Suprapubic skin (tissue), 4 donors: ENCODE measurements around the gene PCSK5. TPM values are rescaled to one million over a fixed set of nuclear protein-coding genes. Genes with fewer than 3 reads are reported as not detected.

ENCODE experiments used
- DNase-seq, 2 donors: peaks; one replicate each; pipeline ENCODE4 v3.0.0-alpha.2; 2019; ENCODE audit warnings: low spot score in 2 of 2
- H3K27ac ChIP-seq: fragments of 200-600 bp; sonication (generic); one replicate; pipeline ENCODE4 v1.5.1; 2019
- H3K27me3 ChIP-seq: fragments of 200-600 bp; sonication (generic); one replicate; pipeline ENCODE4 v1.5.1; 2019
- H3K36me3 ChIP-seq: fragments of 200-600 bp; sonication (generic); one replicate; pipeline ENCODE4 v1.5.1; 2019
- H3K4me1 ChIP-seq: fragments of 200-600 bp; sonication (generic); one replicate; pipeline ENCODE4 v1.5.1; 2019
- H3K4me3 ChIP-seq: fragments of 200-600 bp; sonication (generic); one replicate; pipeline ENCODE4 v1.5.1; 2019; ENCODE audit warnings: mild to moderate bottlenecking
- H3K9me3 ChIP-seq: fragments of 200-600 bp; sonication (generic); one replicate; pipeline ENCODE4 v1.5.1; 2019
- CTCF ChIP-seq, 2 donors: fragments of 200-600 bp in 1 of 2; fragments of 450-650 bp in 1 of 2; sonication (generic) in 1 of 2; IDR thresholded peaks; one replicate each; pipeline ENCODE4 v1.5.1; 2016 to 2019; ENCODE audit warnings: antibody characterized with exemption in 2 of 2, mild to moderate bottlenecking in 1 of 2, moderate library complexity in 1 of 2
- EP300 ChIP-seq: sonication (generic); formaldehyde crosslinking; IDR thresholded peaks from one replicate; pipeline ENCODE4 v1.6.1; 2017; ENCODE audit warnings: antibody characterized with exemption
- POLR2A ChIP-seq, 2 donors: fragments of 450-650 bp; IDR thresholded peaks; one replicate each; pipeline ENCODE4 v1.6.1; 2017; ENCODE audit warnings: antibody characterized with exemption in 2 of 2, mild to moderate bottlenecking in 2 of 2, moderate library complexity in 2 of 2
- POLR2AphosphoS5 ChIP-seq, 3 donors: sonication (generic); formaldehyde crosslinking; IDR thresholded peaks; one replicate each; pipeline ENCODE4 v1.6.1; 2017; ENCODE audit warnings: antibody characterized with exemption in 3 of 3
- WGBS: methylation state at CpG from one replicate; pipeline ENCODE4 v1.1.5; 2018; 5-methylcytosine and 5-hydroxymethylcytosine counted together
- total RNA-seq, 4 donors: library from RNA; depleted of rRNA; stranded (reverse); fragments of >200 nt; gene quantifications; one replicate each; pipeline ENCODE4 v1.1.0, GENCODE V29; 2016

Gene PCSK5
- total RNA-seq, 4 donors from 2014 or later = 5.2 to 10.8 (median 7.3) TPM

DNA sequence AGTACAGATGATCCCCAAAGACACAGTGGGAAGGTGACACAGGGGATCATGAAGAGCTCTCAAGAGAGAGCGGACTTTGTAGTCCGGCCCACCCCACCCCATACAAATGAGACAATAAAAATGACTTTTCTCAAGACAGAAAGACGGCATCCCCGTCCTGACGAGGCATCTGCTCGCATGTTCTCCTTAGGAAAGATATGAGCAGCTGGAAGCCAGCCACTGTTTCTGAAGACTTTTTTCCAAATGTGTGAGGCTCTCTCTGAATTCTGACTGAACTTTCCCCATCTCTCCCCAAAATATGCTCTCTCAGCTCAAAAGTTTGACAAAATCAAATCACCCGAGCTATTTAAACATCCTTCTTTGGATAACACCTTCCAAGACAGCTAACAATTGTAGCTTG, 398.6 kb downstream of the PCSK5 start:
- Histone ChIP-seq H3K9me3 (no peaks in the 10 kb centered on the region), H3K4me3 (no peak overlapping the region), H3K4me1 (no peaks in the 10 kb centered on the region), H3K27ac (no peak overlapping the region), H3K36me3 (no peaks in the 10 kb centered on the region), H3K27me3 (no peaks in the 10 kb centered on the region)
- no peak for DNase-seq
- WGBS = 86% methylated on average over 7 of the region's 7 CpGs
- no peak for TF ChIP-seq POLR2A (IDR thresholded peaks at IDR 0.05)

GRCh38 chr9:76289703-76290102, 399.2 kb downstream of the PCSK5 start:
- no peak overlapping the region for H3K27ac ChIP-seq
- no peak overlapping the region for H3K4me3 ChIP-seq
- no peaks in the 10 kb centered on the region for H3K4me1 ChIP-seq
- H3K36me3 ChIP-seq = no peaks in the 10 kb centered on the region
- no peak for DNase-seq
- no peaks in the 10 kb centered on the region for H3K27me3 ChIP-seq
- TF ChIP-seq CTCF (IDR thresholded peaks at IDR 0.05) (no peak), EP300 (no peak), POLR2A (IDR thresholded peaks at IDR 0.05) (no peak), POLR2AphosphoS5 (IDR thresholded peaks at IDR 0.05) (no peak)
- H3K9me3 ChIP-seq = no peaks in the 10 kb centered on the region

- TF ChIP-seq POLR2A (IDR thresholded peaks at IDR 0.05) = no peak
- no peak for TF ChIP-seq CTCF (IDR thresholded peaks at IDR 0.05)
- no peak for TF ChIP-seq POLR2AphosphoS5 (IDR thresholded peaks at IDR 0.05)
- TF ChIP-seq EP300 = no peak
- Histone ChIP-seq H3K36me3 (no peaks in the 10 kb centered on the region), H3K4me1 (no peaks in the 10 kb centered on the region), H3K4me3 (no peak overlapping the region), H3K27ac (no peak overlapping the region), H3K9me3 (no peaks in the 10 kb centered on the region), H3K27me3 (no peaks in the 10 kb centered on the region)
- DNase-seq = no peak
- WGBS = 95% methylated on average over 2 of the region's 2 CpGs
Observed at GRCh38 chr9:76290555-76290954, 400.1 kb downstream of the PCSK5 start.

GRCh38 chr9:76292246-76292645, 401.8 kb downstream of the PCSK5 start:
- TF ChIP-seq EP300 = no peak
- no peak for TF ChIP-seq POLR2AphosphoS5 (IDR thresholded peaks at IDR 0.05)
- no peak for TF ChIP-seq POLR2A (IDR thresholded peaks at IDR 0.05)
- TF ChIP-seq CTCF (IDR thresholded peaks at IDR 0.05) = no peak
- no peak for DNase-seq
- Histone ChIP-seq H3K9me3 (no peaks in the 10 kb centered on the region), H3K27ac (no peak overlapping the region), H3K36me3 (no peaks in the 10 kb centered on the region), H3K4me3 (no peak overlapping the region), H3K4me1 (peaks cover 4% of the 10 kb centered on the region), H3K27me3 (no peaks in the 10 kb centered on the region)
- WGBS = 75% methylated on average over 7 of the region's 7 CpGs

GRCh38 chr9:76292658-76293057, 402.2 kb downstream of the PCSK5 start:
- H3K9me3 ChIP-seq = no peaks in the 10 kb centered on the region
- no peak for DNase-seq
- WGBS = 85% methylated on average over 5 of the region's 5 CpGs
- TF ChIP-seq EP300 = no peak
- no peak for TF ChIP-seq POLR2A (IDR thresholded peaks at IDR 0.05)
- no peak for TF ChIP-seq CTCF (IDR thresholded peaks at IDR 0.05)
- no peak for TF ChIP-seq POLR2AphosphoS5 (IDR thresholded peaks at IDR 0.05)
- peaks cover 8% of the 10 kb centered on the region for H3K4me1 ChIP-seq
- H3K4me3 ChIP-seq = no peak overlapping the region
- H3K36me3 ChIP-seq = no peaks in the 10 kb centered on the region
- no peaks in the 10 kb centered on the region for H3K27me3 ChIP-seq
- H3K27ac ChIP-seq = no peak overlapping the region

GRCh38 chr9:76294301-76294700, 403.8 kb downstream of the PCSK5 start:
- Histone ChIP-seq H3K36me3 (no peaks in the 10 kb centered on the region), H3K27me3 (no peaks in the 10 kb centered on the region), H3K27ac (no peak overlapping the region), H3K4me3 (no peak overlapping the region), H3K4me1 (peaks cover 17% of the 10 kb centered on the region), H3K9me3 (no peaks in the 10 kb centered on the region)
- TF ChIP-seq EP300 (no peak), POLR2AphosphoS5 (IDR thresholded peaks at IDR 0.05) (no peak), CTCF (IDR thresholded peaks at IDR 0.05) (no peak), POLR2A (IDR thresholded peaks at IDR 0.05) (no peak)
- DNase-seq = no peak
- WGBS = 84% methylated on average over 5 of the region's 5 CpGs
